Measurements from ENCODE around the gene MAPK11. TPM values are rescaled to one million over a fixed set of nuclear protein-coding genes. Genes with fewer than 3 reads are reported as not detected.
A peak's percentile ranks its signal among the peaks of the same experiment; 100 is the strongest.

MAPK11 gene
- total RNA-seq, 6 experiments from 2014 or later = 1.7 to 6.4 (median 2.5) TPM

DNA sequence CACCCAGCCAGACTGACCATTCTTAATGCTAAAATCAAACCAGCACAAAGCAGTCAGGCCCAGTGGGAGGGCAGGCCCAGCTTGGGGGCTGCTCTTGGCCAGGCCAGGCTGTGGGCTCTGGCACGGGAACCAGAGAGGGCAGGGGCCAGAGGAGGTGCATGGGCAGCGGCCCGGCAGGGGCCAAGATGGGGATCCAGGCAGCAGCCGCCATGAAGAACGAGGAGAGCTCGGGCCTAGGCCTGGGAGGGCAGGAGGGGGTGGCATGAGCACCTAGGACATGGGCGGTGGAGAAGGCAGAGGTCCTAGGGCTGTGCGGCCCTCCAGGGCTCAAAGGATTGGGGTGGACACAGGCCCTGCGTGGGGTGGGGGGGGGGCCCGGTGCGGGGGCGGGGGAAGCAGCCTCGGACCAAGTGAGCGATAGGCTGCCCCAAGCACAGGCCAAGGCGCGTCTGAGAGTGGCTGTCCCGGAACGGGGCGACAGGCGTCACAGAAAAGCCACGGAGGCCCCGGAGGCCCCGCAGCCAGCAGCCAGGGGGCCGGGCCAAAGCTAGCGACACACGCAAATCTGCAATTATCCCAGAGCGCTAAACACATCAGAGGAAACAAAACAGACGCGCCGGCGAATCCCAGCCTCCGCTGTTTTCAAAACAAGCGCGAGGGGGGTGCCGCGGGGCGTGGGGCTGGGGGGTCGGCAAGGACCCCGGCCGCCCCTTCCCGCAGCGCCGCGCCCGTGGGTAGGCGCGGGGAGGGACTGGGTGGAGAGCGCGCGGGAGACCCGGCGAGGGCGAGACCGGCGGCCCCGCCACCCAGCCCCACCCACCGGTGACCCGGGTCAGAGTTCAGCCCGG is 29.0 kb upstream of the MAPK11 start:
- 6% methylated on average over 17 of the region's 59 CpGs for WGBS (ENCODE audit: insufficient coverage, low coverage, low lambda C conversion rate, missing lambda C conversion rate)
- ATAC-seq = peak in 1 of 4 donors; percentile 2
- no peak for DNase-seq
- intact Hi-C loops (cut with DNase I) = no loop called here
- no peaks in the 10 kb centered on the region for H3K27me3 ChIP-seq
- H3K36me3 ChIP-seq = no peaks in the 10 kb centered on the region
- H3K27ac ChIP-seq = peak overlapping the region; percentile 44 to 70 (median 50)
- peak overlapping the region; percentile 51 to 75 (median 75) for H3K4me3 ChIP-seq
- H3K4me1 ChIP-seq = peaks cover 0 to 85% (median 39%) of the 10 kb centered on the region in 4 donors
- no peaks in the 10 kb centered on the region for H3K9me3 ChIP-seq
- TF ChIP-seq, protein P1, sequence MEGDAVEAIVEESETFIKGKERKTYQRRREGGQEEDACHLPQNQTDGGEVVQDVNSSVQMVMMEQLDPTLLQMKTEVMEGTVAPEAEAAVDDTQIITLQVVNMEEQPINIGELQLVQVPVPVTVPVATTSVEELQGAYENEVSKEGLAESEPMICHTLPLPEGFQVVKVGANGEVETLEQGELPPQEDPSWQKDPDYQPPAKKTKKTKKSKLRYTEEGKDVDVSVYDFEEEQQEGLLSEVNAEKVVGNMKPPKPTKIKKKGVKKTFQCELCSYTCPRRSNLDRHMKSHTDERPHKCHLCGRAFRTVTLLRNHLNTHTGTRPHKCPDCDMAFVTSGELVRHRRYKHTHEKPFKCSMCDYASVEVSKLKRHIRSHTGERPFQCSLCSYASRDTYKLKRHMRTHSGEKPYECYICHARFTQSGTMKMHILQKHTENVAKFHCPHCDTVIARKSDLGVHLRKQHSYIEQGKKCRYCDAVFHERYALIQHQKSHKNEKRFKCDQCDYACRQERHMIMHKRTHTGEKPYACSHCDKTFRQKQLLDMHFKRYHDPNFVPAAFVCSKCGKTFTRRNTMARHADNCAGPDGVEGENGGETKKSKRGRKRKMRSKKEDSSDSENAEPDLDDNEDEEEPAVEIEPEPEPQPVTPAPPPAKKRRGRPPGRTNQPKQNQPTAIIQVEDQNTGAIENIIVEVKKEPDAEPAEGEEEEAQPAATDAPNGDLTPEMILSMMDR (IDR thresholded peaks at IDR 0.05) = no peak
- no peak for TF ChIP-seq POLR2A (IDR thresholded peaks at IDR 0.05)

DNA sequence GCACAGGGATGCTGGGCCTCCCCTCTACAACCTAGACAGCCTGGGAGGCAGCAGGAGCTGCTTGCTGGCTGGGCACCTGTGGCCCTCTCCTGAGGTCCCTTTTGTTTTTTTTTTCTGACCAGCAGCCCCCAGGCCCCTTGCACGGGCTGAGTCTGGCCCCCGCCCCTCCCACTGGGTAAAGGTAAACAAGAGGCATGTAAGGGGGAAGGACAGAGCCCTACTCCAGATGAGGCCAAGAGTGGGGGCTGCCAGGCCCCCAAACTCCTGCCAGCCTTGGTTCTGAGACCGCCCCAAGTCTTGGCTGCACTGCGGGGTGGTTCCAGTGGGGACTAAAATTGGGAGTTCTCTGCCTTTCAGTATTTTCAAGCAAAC is 28.1 kb upstream of the MAPK11 start:
- TF ChIP-seq, protein P1 (IDR thresholded peaks at IDR 0.05) = no peak
- TF ChIP-seq POLR2A (IDR thresholded peaks at IDR 0.05) = no peak
- intact Hi-C loops (cut with DNase I) = no loop called here
- H3K4me3 ChIP-seq = peak overlapping the region; percentile 5 to 75 (median 75)

DNA sequence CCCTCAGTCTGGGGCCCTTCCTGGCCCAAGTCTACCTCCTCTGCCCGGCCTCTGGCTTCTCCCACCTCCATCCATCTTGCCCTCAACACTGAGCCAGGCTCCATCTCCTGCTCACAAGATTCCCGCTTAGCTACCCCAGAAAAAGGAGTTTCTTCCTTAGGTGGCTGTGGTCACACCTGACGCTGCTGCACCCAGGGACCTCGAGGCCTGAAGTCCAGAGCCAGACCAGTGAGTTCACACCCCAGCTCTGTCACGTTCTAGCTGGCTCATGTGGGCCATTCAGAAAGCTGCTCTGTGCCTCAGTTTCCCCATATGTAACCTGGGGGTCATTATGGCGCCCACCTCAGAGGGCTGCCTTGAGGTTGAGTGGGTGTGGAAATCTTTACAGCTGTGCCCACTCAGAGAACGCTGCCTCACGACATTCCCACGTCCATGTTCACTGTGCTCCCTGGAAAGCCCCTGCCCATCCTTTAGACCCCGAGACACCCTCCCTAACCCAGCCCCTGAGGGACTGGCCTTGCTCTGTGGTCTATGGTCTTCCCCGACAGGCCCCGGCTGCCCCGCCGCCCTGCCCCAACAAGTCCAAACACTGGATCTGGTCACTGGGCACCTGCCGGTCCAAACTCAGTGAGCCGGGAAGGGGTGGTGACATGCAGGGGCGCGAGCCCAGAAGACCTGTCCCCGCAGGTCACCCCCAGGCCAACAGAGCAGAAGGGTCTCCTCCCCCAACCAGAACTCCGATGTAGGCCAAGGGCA is 27.5 kb upstream of the MAPK11 start:
- ATAC-seq = no peak

More for the DNA sequence above, 28.1 kb upstream of the MAPK11 start:
- Histone ChIP-seq H3K4me1 (peaks cover 0 to 85% (median 39%) of the 10 kb centered on the region in 4 donors), H3K36me3 (no peaks in the 10 kb centered on the region), H3K27me3 (no peaks in the 10 kb centered on the region), H3K9me3 (no peaks in the 10 kb centered on the region), H3K27ac (peak overlapping the region in 2 of 3 donors; percentile 6 to 70)
- no peak for ATAC-seq
- no peak for DNase-seq
- WGBS (ENCODE audit: insufficient coverage, low coverage, low lambda C conversion rate, missing lambda C conversion rate) = 67% methylated on average over 3 of the region's 4 CpGs

More for the DNA sequence above, 27.5 kb upstream of the MAPK11 start:
- Histone ChIP-seq H3K27ac (peak overlapping the region in 1 of 3 donors; percentile 70), H3K36me3 (no peaks in the 10 kb centered on the region), H3K27me3 (no peaks in the 10 kb centered on the region), H3K4me3 (peak overlapping the region; percentile 5 to 75 (median 75)), H3K9me3 (no peaks in the 10 kb centered on the region), H3K4me1 (peaks cover 0 to 89% (median 41%) of the 10 kb centered on the region in 4 donors)
- intact Hi-C loops (cut with DNase I) = no loop called here
- WGBS (ENCODE audit: insufficient coverage, low coverage, low lambda C conversion rate, missing lambda C conversion rate) = no CpG with 5 or more reads among the region's 20 CpGs
- DNase-seq = no peak
- TF ChIP-seq, protein P1 (IDR thresholded peaks at IDR 0.05) = no peak
- no peak for TF ChIP-seq POLR2A (IDR thresholded peaks at IDR 0.05)

All from right lobe of liver (tissue), 6 donors.